Stimulated activated CD4-positive, alpha-beta T cell treated with anti-CD3 and anti-CD28 coated beads, TNF-alpha, amount 100 ng/mL, for 48 hours (primary cell): Measurements from ENCODE around the gene ZDHHC11B.
A peak's percentile ranks its signal among the peaks of the same experiment; 100 is the strongest.

ENCODE experiments used
- DNase-seq, 3 donors: peaks; one replicate each; pipeline ENCODE4 v3.0.0-alpha.2; 2020; ENCODE audit warnings: low read depth in 3 of 3

The ZDHHC11B gene

DNA sequence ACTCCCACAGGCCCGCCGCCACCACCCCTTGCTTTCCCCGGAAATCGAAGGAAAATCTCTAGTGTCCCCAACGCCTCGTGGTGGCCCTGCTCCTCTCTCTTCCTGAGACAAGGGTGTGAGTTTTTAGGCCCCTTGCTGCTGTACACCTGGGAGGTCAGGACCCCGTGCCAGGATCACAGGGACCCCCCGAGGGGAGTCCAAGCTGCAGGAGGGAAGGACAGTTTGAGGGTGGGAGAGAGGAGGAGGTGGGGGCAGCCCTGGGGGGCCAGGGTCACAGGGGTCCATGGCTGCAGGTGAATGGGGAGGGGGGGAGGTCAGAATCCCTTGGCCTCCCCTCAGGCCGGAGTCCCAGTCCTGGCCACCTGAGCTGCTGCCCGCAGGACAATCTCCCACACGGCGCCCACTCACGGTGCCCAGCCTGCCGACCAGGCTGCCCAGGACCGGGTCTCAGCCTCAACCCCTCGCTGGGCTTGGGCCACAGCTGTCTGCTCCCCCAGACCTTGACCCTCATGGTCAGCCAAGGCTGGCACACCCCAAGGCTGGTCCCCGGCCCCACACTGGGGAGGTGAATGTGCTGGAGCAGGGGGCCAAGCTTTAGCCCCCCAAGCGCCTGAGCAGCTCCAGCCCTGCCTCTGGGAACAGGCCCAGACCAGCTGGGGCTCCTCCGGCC, 111.2 kb downstream of the ZDHHC11B start:
- DNase-seq, result no peak

DNA sequence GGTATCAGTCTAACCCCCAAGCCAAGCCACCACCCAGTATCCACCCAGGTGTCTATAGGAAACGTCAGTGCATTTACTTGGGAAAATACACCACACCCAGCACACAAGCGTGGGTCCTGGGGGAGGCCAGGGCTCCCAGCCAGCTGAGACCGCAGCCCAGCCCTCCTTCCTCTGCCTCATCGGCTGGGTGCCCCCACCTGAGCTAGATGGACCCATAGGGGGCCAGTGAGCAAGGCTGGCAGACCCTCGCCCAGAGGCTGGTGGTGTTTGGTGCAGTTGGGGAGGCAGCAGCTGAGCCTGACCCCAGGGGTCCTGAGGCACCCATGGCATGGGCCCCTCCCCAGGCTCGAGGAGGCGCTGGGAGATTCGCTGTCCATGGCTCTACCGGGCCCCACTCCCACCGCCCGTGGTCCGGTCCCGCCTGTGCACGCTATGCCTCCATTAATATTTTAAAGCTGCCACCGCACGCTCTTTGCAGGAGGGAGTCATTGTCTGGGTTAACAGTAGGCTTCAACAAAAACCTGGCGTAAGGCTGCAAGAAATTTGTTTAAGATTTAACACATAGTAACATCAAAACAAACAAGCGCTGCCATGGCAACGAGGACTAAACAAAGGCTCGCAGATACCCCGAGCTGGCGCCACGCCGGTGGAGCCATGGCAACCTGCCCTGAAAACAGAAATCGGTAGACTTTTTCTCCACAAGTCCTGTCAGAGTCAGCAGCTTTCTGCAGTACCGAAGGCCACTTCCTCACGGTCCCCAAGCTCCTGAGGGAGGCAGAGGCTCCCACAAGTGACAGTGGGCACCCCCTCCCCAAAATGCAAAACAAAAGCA, 112.0 kb downstream of the ZDHHC11B start:
- peak in 2 of 3 donors; percentile 32 to 43 for DNase-seq

DNA sequence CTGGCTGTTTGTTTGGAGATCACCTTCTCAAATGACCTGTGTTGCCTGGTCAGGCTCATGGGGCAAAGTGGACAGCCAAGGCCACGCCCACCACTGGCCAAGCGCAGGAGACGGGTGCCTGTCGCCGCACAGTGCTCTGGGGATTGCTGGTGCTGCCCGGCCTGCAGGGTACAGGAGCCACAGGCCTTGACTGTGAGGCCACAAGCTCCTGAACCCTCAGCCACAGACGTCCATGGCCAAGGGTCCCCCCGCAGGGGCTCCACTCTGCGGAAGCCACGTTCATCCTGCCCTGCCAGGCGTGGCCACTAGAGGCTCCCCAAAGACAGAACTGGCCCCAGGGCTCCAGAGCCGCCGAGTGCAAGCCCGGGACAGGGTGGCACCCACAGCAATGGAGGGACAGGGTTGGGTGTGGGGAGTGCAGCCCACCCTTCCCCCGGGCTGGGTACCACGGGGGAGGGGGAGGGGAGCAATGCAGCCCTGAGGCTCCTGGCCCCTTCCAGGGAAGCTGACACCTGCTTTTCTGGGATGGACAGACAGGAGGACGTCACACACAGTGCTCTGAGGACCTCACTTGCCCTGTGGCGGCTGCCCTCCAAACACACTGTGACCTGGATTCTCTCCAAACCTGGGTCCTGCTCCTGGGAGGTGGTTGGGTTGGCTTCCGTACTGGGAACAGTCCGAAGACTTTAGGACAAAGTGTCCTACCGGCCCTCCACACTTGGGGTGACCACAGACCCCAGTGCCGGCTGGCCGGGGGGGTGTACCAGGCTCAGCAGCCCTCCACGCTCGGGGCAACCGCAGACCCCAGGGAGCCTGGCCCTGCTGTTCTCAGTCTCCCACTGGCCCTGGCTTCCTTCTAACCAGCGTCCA, 112.8 kb downstream of the ZDHHC11B start:
- peak; percentile 32 to 64 (median 39) for DNase-seq

DNA sequence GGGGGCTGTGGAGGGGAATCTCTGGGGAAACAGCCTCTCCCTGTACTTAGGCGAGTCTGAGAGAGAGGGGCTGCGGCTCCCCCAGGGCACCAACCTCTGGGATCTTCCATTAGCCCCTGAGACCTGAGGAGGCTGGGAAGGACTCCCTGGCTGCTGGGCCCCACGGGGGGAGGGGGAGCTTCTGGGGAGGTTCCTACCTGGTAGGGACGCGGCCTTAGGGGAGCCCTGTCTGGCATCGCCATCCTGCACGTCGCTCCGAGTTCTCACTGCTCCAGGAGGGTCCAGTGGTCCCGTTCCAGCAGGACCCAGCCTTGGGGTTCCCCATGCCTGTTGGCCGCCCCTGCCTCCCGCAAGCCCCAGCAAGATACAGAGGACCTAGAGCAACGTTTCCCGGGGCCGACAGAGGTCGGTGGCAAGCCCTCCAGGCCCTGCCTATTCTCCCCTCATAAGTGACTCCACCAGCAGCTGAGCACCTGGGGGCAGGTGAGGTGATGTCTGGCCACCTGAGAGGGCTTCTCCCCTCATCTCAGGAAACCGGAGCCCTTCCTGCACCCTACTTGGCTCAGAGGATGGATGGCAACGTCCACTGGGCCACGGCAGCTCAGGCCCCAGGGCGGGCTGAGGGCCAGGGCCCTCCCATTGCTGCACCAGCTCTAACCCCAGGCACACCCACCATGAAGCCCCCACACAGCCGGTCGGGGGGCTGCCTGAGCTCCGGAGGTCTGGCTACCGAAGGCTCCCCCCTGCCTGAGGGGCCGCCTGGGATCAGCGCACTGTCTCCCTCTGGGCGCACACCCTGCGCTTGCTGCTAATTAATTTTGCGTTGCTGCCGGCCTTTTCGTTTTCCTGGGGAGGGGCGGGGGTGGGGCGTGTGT, 113.9 kb downstream of the ZDHHC11B start:
- no peak for DNase-seq

DNA sequence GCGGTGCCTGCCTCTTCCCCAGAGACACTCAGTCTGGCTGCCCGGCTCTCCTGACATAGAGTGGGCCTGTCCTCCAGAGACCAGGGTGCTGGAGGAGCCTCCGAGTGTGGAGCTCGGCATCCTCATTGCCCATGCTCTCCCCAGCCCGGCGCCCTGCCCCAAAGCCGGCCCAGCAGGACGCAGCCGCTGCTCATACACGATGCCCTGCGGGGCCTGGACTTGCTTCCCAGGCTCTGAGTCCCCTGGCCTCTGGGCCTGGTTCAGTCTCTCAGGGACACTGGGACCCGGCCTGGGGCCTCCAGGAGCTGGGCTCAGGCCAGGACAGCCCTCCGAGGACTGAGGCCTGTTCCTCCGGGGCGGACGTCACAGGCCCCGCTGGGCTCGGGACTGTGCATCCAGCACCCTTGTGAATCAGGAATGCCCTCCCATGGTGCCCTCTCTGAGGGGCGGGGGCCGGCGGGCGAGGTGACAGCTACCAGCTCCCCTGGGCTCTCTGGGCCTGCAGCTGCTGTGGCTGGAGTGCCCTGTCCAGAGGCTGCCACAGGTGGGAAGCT, 114.6 kb downstream of the ZDHHC11B start:
- DNase-seq, result no peak

DNA sequence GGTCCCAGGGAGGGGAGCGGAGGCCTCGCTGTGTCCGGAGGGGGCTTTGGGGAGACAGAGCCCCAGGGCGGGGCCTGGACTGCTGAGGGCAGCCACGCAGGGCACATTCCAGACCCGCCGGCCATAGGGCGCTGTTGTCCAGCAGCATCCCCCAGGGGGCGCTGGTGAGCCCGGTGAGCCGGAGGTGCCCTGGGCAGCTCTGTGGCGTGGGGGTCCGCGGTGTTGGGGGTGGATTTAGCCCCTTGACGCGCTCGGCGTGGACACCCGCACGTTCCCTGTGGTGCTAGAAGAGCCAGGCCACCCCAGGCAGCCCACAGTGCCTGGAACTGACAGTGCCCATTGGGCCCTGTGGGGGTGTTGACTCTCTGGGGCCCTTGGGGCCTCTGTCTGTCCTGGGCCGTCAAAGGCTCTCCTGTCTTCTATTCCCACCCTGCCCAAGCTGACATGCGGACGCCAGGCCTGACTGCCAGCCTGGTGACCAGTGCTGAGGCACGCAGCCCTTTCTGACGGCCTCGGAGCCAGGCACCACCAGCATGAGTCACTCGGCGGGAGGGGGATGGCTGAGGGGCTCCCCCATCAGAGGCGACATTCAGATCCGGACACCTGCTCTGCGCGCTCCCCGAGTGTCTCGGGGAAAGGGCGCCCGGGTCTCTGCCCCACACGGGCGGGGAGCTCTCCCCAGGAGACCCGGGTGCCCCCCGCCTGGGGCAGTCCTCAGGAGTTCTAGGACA, 115.3 kb downstream of the ZDHHC11B start:
- DNase-seq, result peak in 1 of 3 donors; percentile 55

DNA sequence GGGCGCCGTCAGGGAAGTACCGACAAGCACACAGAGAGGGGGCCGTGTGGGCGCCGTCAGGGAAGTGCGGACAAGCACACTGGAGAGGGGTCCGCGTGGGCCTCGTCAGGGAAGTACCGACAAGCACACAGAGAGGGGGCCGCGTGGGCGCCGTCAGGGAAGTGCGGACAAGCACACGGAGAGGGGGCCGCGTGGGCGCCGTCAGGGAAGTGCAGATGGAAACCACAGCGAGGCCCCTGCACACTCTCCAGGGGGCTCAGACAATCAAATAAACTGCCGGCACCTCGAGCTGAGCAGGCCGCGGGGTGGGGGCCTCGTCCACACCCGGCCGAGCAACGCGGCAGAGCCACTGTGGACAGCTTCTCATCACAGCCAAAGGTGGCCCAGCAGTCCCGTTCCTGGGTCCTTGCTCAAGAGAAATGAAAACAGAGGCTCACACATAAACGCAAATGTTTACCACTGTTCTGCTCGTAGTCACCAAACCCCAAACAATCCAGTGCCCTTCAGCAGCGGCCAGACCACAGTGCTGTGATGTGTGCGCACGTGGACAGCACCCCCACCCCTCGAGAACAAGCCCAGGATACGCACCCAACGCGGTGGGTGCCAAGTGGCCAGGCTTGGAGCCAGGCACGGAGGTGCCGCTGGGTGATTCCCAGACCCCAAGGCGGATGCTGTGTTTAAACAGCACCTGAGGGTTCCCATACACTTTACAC, 116.1 kb downstream of the ZDHHC11B start:
- no peak for DNase-seq

DNA sequence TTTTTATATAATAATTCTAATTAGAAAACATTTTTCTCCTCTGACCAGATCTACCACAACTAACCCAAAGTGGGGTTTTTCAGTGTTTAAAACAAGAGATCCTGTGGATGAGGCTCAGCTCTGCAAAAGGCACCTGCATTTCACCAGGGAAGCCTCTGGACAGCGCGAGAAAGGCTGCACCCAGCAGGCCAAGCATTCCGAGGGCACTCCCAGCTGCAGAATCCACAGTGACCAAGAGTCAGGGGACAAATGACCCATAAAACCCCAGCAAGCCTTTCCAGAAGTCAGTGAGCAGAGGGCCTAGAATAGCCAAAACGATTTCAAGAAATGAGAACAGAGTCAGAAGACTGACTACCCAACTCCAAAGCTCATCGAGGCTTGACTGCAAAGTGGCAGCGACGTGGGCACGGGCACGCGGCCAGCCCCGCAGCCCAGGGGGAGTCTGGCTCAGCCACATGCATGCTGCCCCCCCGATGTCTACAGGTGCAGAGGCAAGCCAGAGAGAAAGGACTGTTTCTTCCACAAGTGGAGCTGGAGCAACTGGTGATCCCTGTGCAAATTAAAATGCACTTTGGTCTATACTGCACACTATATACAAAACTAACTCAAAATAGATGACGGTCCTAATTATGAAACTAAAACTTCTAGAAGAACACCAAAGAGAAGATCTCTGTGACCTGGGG, 117.6 kb downstream of the ZDHHC11B start:
- DNase-seq, result no peak

DNA sequence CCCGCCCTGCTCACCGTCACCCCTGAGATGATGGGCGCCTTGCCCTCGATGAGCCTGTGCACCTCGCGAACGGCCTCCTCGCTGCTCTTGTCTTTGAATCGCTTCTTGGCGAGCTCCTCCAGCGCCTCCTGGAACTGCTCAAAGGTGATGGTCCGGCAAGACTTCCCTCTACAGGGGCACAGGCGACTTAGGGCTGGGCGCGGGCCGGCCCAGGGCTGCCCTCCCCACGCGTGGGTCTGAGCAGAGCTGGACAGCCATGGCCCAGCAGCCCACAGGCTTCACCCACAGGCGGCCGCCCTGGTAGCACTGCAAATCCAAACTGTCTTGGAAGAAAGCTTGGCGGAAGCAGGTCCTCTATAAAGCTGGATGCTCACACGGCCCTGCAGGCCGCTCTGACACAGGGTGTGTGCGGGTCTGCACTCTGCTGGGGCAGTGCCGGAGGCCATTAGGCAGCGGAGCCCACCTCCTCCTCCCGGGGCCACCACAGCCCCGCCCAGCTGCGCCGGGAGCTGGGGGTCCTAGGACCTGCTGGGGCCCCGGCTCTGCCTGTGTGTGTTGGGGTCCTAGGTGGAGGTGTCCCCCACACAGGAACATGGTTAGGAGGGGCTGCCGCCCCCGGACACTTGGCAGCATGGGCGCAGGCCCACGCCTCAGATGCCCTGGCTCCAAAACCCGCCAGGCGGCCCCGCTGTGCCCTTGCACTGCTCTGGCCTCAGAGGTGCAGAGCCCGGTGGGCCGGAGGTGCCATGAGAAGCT, 118.4 kb downstream of the ZDHHC11B start:
- DNase-seq, result no peak

DNA sequence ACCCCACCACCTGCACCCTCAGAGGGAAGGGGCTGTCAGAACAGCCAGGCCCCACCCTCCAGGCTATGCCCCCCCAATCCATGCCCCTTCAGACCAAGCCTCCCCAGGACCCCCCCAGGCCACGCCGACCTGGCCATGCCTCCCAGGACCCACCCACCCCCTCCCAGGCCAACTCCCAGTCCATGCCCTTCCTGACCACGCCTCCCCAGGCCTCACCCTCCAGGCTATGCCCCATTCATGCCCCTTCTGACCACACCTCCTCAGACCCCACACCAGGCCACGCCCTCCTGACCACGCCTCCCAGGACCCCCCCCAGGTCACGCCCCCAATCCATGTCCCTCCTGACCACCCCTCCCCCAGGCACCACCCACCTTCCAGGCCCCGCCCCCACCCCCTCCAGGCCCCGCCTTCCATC, 119.0 kb downstream of the ZDHHC11B start:
- DNase-seq, result no peak

DNA sequence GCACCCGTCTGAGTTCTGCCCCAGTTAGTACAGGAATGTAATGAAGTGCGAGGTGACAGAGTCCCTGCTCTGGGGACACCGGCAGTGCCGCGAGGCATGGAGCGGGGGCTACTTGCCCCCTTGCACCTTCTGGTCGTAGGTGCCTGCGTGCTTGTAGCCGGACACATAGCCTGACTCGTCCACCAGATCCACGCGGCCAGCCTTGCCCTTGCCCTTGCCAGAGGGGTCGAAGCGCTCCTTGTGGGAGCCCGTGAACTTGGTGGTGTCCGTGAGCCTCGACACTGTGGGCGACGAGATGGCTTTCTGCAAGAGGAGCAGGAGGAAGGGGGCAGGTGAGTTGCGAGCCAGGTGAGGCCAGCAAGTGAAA, 119.6 kb downstream of the ZDHHC11B start:
- no peak for DNase-seq

DNA sequence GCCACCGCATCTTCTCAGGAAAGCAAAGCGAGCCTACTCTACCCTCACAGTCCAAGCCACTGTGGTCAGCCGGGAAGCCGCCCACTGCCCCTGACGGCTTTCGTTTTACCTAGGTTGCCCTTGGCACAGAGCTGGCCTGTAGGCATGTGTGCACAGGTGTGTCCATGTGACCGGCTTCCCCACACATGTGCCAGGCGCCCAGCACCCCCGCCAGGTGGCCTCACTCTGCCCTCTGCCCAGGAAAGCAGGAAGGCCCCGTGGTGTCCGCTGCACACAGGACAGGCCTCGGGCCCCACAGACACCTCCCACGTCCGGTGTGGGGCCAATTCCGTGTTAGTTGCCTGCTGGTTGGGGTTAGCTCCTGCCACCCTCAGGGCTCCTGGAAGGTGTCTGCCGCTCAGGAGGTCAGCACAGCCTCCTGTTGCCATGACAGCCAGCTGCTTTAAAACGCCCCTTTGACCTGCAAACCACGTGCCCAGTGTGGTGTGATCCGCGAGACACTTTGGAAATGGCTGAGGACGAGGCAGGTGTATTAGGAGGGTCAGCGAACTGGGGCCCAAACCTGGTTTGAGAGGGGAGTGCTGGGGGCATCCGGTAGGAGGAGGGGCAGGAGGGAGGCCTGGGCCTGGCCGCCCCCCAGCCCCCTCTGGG, 120.1 kb downstream of the ZDHHC11B start:
- DNase-seq, result no peak

DNA sequence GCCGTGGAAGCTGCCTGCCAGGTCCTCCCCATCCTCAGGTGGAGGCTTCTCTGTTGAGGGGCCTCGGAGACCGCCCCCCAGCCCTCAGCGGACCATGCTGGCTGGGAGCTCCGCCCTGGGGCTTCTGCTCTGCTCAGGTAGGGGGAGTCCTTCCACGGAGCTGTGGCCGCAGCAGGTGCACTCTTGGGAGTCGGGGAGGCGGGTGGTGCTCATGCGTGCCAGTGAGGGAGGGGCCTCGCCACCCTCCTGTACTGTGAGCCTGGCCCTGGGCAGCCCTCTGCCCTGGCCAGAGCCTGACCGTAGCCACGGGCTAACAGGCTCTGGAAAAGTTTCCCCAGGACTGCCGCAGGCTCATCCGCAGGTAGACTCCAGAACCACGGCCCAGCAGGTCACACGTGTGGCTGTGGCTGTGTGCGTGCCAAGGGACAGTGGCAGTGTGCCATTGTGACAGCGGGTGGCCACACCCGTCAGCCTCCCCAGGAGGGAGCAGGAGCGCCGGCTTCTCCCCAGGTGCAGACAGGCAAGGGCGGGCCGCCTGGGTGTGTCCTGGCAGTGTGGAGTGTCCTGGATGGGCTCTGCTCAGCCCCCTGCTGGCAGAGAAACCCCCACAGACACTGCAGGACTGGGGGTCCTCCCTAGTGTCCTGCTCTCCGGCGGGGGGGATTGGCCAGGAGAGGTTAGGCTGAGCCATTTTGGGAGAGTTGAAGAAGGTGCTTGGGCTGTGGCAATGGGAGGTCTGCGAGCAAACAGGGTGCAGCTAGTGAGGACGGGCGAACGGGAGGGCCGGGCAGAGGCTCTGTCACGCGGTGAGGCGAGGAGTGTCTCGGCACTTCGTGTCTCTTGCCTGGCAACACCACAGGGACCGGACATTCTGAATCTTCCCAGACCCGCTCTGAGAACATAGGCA, 120.8 kb downstream of the ZDHHC11B start:
- DNase-seq, result no peak

DNA sequence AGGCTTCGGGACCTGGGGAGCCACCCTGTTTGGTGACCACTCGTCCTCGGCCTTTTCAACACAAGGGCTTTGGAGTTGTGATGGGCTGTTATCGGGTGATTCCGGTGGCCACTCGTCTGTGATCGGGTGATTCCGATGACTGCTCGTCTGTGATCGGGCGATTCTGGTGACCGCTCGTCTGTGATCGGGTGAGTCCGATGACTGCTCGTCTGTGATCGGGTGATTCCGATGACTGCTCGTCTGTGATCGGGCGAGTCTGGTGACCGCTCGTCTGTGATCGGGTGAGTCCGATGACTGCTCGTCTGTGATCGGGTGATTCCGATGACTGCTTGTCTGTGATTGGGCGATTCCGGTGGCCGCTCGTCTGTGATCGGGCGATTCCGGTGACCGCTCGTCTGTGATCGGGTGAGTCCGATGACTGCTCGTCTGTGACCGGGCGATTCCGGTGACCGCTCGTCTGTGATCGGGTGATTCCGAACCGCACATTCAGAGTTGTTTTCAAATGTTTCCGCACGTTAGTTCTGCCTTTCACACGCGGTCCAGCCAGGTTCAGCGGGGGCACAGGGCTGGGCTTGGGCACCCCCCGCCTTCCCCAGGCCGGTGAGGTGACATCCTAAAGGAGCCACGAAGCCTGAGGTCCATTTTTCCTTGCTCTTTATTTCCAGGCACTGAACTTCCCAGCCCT, 121.6 kb downstream of the ZDHHC11B start:
- DNase-seq, result no peak

DNA sequence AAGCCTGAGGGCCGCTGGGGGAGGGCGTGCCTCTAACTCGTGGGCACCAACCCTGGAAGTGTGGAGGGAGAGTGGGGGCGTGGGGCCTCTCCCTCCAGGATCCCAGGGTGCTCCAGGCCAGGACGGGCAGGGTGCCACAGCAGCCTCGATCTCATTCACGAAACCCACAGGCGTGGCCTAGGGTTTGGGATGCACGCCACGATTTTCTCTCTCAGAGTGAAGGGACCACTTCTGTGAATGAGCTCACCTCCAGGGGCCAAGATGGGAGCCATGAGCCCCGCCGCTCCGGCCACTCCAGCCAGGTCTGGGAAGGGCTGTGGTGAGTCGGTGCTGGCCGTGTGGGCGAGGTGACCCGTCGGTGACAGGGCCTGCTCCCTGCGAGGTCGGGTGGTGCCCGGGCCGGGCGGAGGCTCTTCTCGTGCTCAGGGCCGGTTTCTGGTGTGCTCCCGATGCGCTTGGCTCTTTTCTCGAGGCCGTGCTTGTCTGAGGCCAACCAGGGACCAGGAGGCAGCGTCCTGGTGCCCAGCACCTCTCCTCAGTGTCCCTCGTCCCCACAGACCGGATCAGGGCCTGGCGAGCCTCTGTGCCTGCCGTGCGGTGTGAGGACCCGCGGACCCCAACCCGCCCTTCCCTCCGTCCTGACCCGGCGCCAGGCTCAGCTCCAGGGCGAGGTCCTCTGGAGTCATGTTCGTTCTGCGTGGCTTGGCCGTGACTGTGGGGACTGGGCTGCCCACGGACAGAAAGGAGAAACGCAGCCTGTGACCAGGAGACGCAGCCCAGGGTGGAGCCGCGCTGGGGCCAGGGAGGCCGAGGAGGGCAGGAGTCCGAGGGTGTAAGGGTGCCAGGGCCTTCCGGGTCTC, 122.4 kb downstream of the ZDHHC11B start:
- no peak for DNase-seq
